GM23338 (cell line): ENCODE results near the gene SRSF2. TPM values are rescaled to one million over a fixed set of nuclear protein-coding genes. Genes with fewer than 3 reads are reported as not detected.

ENCODE experiments used
- ATAC-seq: fragments of 200-7000 bp; cut with Tn5 transposase; 3 replicates; pipeline ENCODE4 v1.9.1; 2020
- DNase-seq: peaks from one replicate; pipeline ENCODE4 v3.0.0-alpha.2; 2015; ENCODE audit warnings: low spot score
- H2AFZ ChIP-seq: fragments of 200-600 bp; sonication (generic); 2 replicates; pipeline ENCODE4 v1.8.0; 2016; ENCODE audit warnings: antibody characterized with exemption, mild to moderate bottlenecking, moderate library complexity
- H3F3A ChIP-seq: fragments of 200-600 bp; sonication (generic); replicated peaks from 2 replicates; pipeline ENCODE4 v1.8.0; 2017; ENCODE audit warnings: antibody characterized with exemption, mixed run types, low read depth
- H3K27ac ChIP-seq: fragments of 200-600 bp; sonication (generic); 2 replicates; pipeline ENCODE4 v1.6.1; 2016; ENCODE audit warnings: low read depth
- H3K27me3 ChIP-seq: fragments of 200-600 bp; sonication (generic); 2 replicates; pipeline ENCODE4 v1.8.0; 2016; ENCODE audit warnings: mild to moderate bottlenecking, mixed run types, moderate library complexity; ENCODE audit not compliant: insufficient read depth
- H3K36me3 ChIP-seq: fragments of 200-600 bp; sonication (generic); 2 replicates; pipeline ENCODE4 v1.8.0; 2016; ENCODE audit warnings: mild to moderate bottlenecking; ENCODE audit not compliant: insufficient read depth
- H3K4me1 ChIP-seq: fragments of 200-600 bp; sonication (generic); 2 replicates; pipeline ENCODE4 v1.8.0; 2016; ENCODE audit warnings: mild to moderate bottlenecking, moderate library complexity; ENCODE audit not compliant: insufficient read depth
- H3K4me2 ChIP-seq: fragments of 200-600 bp; sonication (generic); 2 replicates; pipeline ENCODE4 v1.7.1; 2017; ENCODE audit warnings: mixed run types
- H3K4me3 ChIP-seq: fragments of 200-600 bp; sonication (generic); 2 replicates; pipeline ENCODE4 v1.6.1; 2016; ENCODE audit warnings: mixed run types
- H3K79me2 ChIP-seq: fragments of 200-600 bp; sonication (generic); replicated peaks from 2 replicates; pipeline ENCODE4 v1.8.0; 2017; ENCODE audit warnings: mild to moderate bottlenecking; ENCODE audit not compliant: insufficient read depth
- H3K9me2 ChIP-seq: fragments of 200-600 bp; sonication (generic); 2 replicates; pipeline ENCODE4 v1.8.0; 2017; ENCODE audit not compliant: insufficient read depth
- H4K20me1 ChIP-seq: fragments of 200-600 bp; sonication (generic); replicated peaks from 2 replicates; pipeline ENCODE4 v1.8.0; 2017; ENCODE audit warnings: mild to moderate bottlenecking; ENCODE audit not compliant: insufficient read depth
- H3K27ac Mint-ChIP-seq: 2 replicates; pipeline ENCODE4 v1.8.0; 2020; ENCODE audit warnings: inconsistent platforms, mild to moderate bottlenecking, moderate library complexity, mixed read lengths
- H3K27me3 Mint-ChIP-seq: 3 replicates; pipeline ENCODE4 v1.8.0; 2022; ENCODE audit warnings: low read depth, mild to moderate bottlenecking, moderate library complexity, mixed read lengths, inconsistent platforms; ENCODE audit not compliant: insufficient read depth, poor library complexity
- H3K36me3 Mint-ChIP-seq: 3 replicates; pipeline ENCODE4 v1.8.0; 2021; ENCODE audit warnings: low read depth, mild to moderate bottlenecking, inconsistent platforms, moderate library complexity, mixed read lengths
- H3K4me1 Mint-ChIP-seq: 3 replicates; pipeline ENCODE4 v1.8.0; 2020; ENCODE audit warnings: mild to moderate bottlenecking, inconsistent platforms, mixed read lengths
- H3K4me3 Mint-ChIP-seq: 3 replicates; pipeline ENCODE4 v1.8.0; 2021; ENCODE audit warnings: moderate library complexity, mild to moderate bottlenecking, inconsistent platforms, mixed read lengths
- H3K9me3 Mint-ChIP-seq: 3 replicates; pipeline ENCODE4 v1.8.0; 2020; ENCODE audit warnings: moderate library complexity, mild to moderate bottlenecking, inconsistent platforms, mixed read lengths
- ETS1 ChIP-seq: IDR thresholded peaks from 2 replicates; pipeline ENCODE4 v1.6.1; 2016; ENCODE audit warnings: antibody characterized with exemption
- POLR2AphosphoS5 ChIP-seq: IDR thresholded peaks from 2 replicates; pipeline ENCODE4 v1.6.1; 2016; ENCODE audit warnings: antibody characterized with exemption, low read depth
- ZNF331 ChIP-seq: fragments of 250-450 bp; sonication (Bioruptor Pico); IDR thresholded peaks from 2 replicates; pipeline ENCODE4 v1.5.0; 2020; ENCODE audit warnings: low read depth, mild to moderate bottlenecking, moderate library complexity
- ZNF462 ChIP-seq: fragments of 250-450 bp; sonication (Bioruptor Pico); IDR thresholded peaks from 2 replicates; pipeline ENCODE4 v1.5.0; 2020; ENCODE audit warnings: mild to moderate bottlenecking, moderate library complexity
- polyA plus RNA-seq: library from polyadenylated mRNA; unstranded; fragments of >200 nt; fragmentation: Nextera tagmentation; extraction: Ambion mirVana; gene quantifications from 2 replicates; pipeline ENCODE4 v1.2.1, GENCODE V29; 2016
- total RNA-seq: library from RNA; depleted of rRNA; stranded (reverse); fragments of >200 nt; shearing (Covaris generic); gene quantifications from 2 replicates; pipeline ENCODE4 v1.2.3, GENCODE V29; 2014

The SRSF2 gene
- total and polyA plus RNA-seq, 2 experiments from 2014 or later, result 317 to 547 TPM

DNA sequence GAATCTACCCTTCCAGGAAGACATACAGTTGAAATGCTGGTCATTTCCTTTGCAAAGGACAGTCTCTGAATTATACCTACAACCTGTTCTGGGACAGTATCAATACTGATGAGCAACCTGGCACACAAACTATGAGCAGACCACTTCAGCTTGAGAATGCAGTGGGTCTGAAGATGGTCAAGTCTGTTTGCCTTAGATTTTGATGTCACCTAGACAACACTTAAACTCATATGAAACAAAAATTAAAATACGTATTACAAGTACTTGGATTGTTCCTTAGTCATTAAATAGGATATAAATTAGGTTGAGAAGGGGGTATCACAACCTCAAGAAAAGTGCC is 3.5 kb downstream of the SRSF2 start (continued):
- TF ChIP-seq ZNF331 (CRISPR knock-in tag), result no peak
- TF ChIP-seq ZNF462 (CRISPR knock-in tag), result no peak

GRCh38 chr17:76732734-76733617 is 4.2 kb downstream of the SRSF2 start:
- Histone ChIP-seq H2AFZ (no peak overlapping the region), H3K36me3 (peaks cover 37% of the 10 kb centered on the region), H3K79me2 (peaks cover 65% of the 10 kb centered on the region), H3K27me3 (no peaks in the 10 kb centered on the region), H4K20me1 (peaks cover 38% of the 10 kb centered on the region), H3K27ac (peak overlapping the region; percentile 63; the same call in 1 of the 2 replicates), H3K9me2 (no peaks in the 10 kb centered on the region), H3K4me3 (peak overlapping the region; percentile 97; the same call in 1 of the 2 replicates), H3F3A (peaks cover 48% of the 10 kb centered on the region), H3K4me2 (peak overlapping the region; percentile 99; the same call in 1 of the 2 replicates), H3K4me1 (peaks cover 11% of the 10 kb centered on the region)
- no peak for ATAC-seq
- peaks cover 9% of the 10 kb centered on the region; the same call in 1 of the 3 replicates for H3K9me3 Mint-ChIP-seq
- no peak for TF ChIP-seq ETS1
- 0 out of 2 replicates have a peak, but pooled peaks have one; percentile 9 for TF ChIP-seq POLR2AphosphoS5
- peaks cover 20% of the 10 kb centered on the region for H3K4me1 Mint-ChIP-seq
- H3K27ac Mint-ChIP-seq, result no peak overlapping the region
- H3K4me3 Mint-ChIP-seq, result peak overlapping the region; percentile 99
- H3K36me3 Mint-ChIP-seq, result peaks cover 73% of the 10 kb centered on the region
- DNase-seq, result no peak
- H3K27me3 Mint-ChIP-seq, result peaks cover 23% of the 10 kb centered on the region
